ENCODE measurements around the gene GBGT1. TPM values are rescaled to one million over a fixed set of nuclear protein-coding genes. Genes with fewer than 3 reads are reported as not detected.

Gene GBGT1
- total and polyA plus RNA-seq, 9 of the 15 experiments (the other 6 are each of a cell fraction or from before 2014, with no cell fraction given) = 0.55 to 25.8 (median 13.7) TPM

GRCh38 chr9:133163504-133164172 lies at the start of gene GBGT1 (continued):
- no peak for TF ChIP-seq ZNF407 (IDR thresholded peaks at IDR 0.05; ENCODE audit: low read depth)
- TF ChIP-seq BDP1 (IDR thresholded peaks at IDR 0.05; ENCODE audit: insufficient read depth, insufficient read length) = no peak
- TF ChIP-seq, protein P1, sequence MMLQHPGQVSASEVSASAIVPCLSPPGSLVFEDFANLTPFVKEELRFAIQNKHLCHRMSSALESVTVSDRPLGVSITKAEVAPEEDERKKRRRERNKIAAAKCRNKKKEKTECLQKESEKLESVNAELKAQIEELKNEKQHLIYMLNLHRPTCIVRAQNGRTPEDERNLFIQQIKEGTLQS (IDR thresholded peaks at IDR 0.05) = no peak
- TF ChIP-seq, protein P1 (CRISPR knock-in tag; conservative IDR thresholded peaks at IDR 0.05) = 0 out of 2 replicates have a peak, but pooled peaks have one; percentile 43
- TF ChIP-seq POLR2AphosphoS5 (IDR thresholded peaks at IDR 0.05; ENCODE audit: control insufficient read depth, insufficient read depth, low read depth, low read length) = no peak
- no peak for TF ChIP-seq HDAC6 (IDR thresholded peaks at IDR 0.05; ENCODE audit: low read depth, low read length)
- TF ChIP-seq EGR1 (conservative IDR thresholded peaks at IDR 0.05) = no peak
- no peak for TF ChIP-seq ZNF324 (CRISPR knock-in tag; IDR thresholded peaks at IDR 0.05)
- no peak for TF ChIP-seq SP2 (IDR thresholded peaks at IDR 0.05; ENCODE audit: extremely low read depth, low read depth, low read length, poor library complexity, severe bottlenecking)
- TF ChIP-seq HBP1 (CRISPR knock-in tag; IDR thresholded peaks at IDR 0.05) = no peak
- no peak for TF ChIP-seq CEBPB (tag; IDR thresholded peaks at IDR 0.05)
- TF ChIP-seq NFATC3 (IDR thresholded peaks at IDR 0.05) = no peak
- no peak for TF ChIP-seq NUFIP1 (IDR thresholded peaks at IDR 0.05; ENCODE audit: partially characterized antibody)
- no peak for TF ChIP-seq NBN (IDR thresholded peaks at IDR 0.05; ENCODE audit: low read depth)
- no peak for TF ChIP-seq HOXB6 (CRISPR knock-in tag; IDR thresholded peaks at IDR 0.05; ENCODE audit: borderline replicate concordance)
- no peak for TF ChIP-seq HMG20B (CRISPR knock-in tag; IDR thresholded peaks at IDR 0.05)
- TF ChIP-seq PTTG1 (tag; IDR thresholded peaks at IDR 0.05; ENCODE audit: low read depth) = no peak
- no peak for TF ChIP-seq RAD21 (CRISPR knock-in tag; conservative IDR thresholded peaks at IDR 0.05 in 1 of 2, IDR thresholded peaks at IDR 0.05 in 1 of 2)
- no peak for TF ChIP-seq RFX7 (CRISPR knock-in tag; IDR thresholded peaks at IDR 0.05)

Data from K562 (cell line).